HL-60/S4 treated with retinoic acid at 250 ng/mL for 4 days and 3 days (cell line): Measurements from ENCODE around the gene FANCC.

Experiments used
- in situ Hi-C: fragments of 300-500 bp; cut with MboI; formaldehyde crosslinking; loops from 2 replicates; pipeline ENCODE4 v1.7.0; 2022; ENCODE audit warnings: low sequenced_read_pairs

The FANCC gene

GRCh38 chr9:95055851-95056551 is 261.5 kb downstream of the FANCC start:
- in situ Hi-C loops: no loop called here

DNA sequence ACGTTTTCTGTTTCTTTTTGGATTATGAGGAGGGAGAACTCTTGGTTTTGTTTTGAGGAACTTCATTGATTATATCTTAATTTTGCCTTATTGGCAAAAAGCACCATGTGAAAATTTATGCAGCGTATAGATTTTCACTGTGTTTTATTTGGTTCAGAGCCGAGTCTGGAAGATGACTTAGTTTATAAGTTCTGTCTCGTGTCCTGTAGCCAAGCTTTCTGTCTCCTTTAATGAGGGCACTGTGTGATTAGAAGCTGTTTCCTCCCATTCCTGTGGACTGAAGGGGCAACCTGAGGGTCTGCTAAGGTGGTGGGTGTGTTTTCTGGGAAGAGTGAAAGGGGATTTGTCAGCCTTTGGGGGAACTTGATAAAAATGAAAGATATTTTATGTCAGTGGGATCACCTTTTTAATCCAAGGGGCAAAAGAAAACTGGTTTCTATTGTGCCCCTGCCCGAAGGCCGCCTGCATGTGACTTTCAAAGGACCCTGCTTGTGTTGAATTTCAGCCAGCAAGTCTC is 262.1 kb downstream of the FANCC start:
- in situ Hi-C loops: no loop called here

- in situ Hi-C loops: no loop called here
These were observed 263.6 kb downstream of the FANCC start for GRCh38 chr9:95053611-95054570.

DNA sequence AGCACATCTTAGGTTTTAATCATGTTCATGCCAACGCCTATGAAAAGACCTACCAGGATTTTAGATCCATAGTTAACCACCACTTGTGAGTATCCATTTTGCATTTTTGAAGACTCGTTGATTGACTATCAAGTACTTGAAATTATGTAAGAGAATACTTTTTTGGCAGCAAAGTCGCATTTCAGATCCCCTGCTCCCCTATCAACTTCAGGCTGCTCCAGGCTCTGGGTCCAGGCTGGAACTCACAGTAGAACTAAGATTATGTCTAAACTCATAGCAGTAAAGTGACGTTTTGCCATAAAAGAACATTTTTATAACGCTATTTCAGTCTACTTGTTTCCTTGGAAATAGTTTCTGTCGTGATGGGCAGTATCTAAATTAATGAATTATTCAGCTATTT is 267.7 kb downstream of the FANCC start:
- in situ Hi-C loops: no loop called here
